NB4 (cell line): ENCODE data around the gene OCIAD1.
"Not testable (repeated sequence)": the region's sequence is repeated elsewhere in the genome, so short reads cannot be mapped to it uniquely, and the experiment has no call there.

ENCODE experiments used
- DNase-seq: peaks from one replicate; pipeline ENCODE4 v3.0.0; 2010; ENCODE audit warnings: low read depth
- H3K4me3 ChIP-seq: one replicate; pipeline ENCODE4 v1.5.1; 2011; ENCODE audit warnings: mild to moderate bottlenecking, low read depth, low read length, moderate library complexity
- CTCF ChIP-seq: IDR thresholded peaks from one replicate; pipeline ENCODE4 v1.5.1; 2012; ENCODE audit warnings: low read depth, low read length
- MAX ChIP-seq: IDR thresholded peaks from 2 replicates; pipeline ENCODE4 v1.6.1; 2011; ENCODE audit warnings: low read depth, low read length
- MYC ChIP-seq: IDR thresholded peaks from 2 replicates; pipeline ENCODE4 v1.6.1; 2011; ENCODE audit warnings: low read depth, low read length
- POLR2A ChIP-seq: IDR thresholded peaks from 2 replicates; pipeline ENCODE4 v1.6.1; 2011; ENCODE audit warnings: mild to moderate bottlenecking; ENCODE audit not compliant: insufficient read length; ENCODE audit errors: extremely low read depth

The OCIAD1 gene

GRCh38 chr4:48863728-48864127 lies 32.8 kb downstream of the OCIAD1 start:
- H3K4me3 ChIP-seq = no peak overlapping the region
- TF ChIP-seq CTCF (no peak), POLR2A (no peak), MAX (no peak), MYC (no peak)
- no peak for DNase-seq

DNA sequence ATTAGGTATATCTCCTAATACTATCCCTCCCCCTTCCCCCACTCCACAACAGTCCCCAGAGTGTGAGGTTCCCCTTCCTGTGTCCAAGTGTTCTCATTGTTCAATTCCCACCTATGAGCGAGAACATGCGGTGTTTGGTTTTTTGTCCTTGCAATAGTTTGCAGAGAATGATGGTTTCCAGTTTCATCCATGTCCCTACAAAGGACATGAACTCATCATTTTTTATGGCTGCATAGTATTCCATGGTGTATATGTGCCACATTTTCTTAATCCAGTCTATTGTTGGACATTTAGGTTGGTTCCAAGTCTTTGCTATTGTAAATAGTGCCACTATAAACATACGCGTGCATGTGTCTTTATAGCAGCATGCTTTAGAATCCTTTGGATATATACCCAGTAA lies 33.8 kb downstream of the OCIAD1 start:
- H3K4me3 ChIP-seq, DNase-seq: not testable (repeated sequence)

DNA sequence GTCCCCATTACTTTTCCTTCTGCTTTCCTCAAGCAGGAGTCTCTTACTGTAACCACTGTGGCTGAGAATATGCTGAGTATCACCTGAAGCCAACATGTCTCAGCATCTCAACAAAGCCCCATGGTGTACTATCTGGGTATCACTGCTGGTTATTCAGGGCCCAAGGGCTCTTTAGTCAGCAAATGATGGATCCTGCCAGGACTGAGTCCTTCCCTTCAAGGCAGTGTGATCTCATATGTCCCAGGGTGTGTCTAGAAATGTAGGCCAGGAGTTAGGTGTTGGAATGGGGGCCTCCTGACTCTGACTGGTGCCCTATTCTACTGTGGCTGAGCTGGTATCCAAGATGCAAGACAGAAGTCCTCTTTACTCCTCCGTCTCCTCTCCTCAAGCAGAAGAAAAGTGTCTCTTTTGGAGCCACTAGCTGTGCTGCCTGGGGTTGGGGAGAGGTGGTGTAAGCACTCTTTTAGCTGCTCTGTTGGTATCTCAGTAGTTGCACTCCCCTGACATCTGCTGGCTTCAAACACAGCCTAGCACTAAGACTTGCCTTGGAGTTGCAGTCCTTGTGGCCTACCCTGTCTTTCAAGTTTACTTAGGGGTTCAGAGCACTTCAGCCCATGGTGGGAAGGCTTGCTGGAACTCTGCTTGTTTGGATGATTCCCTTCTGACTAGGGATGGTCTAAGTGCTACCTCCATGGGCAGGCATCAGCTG lies 47.1 kb downstream of the OCIAD1 start:
- no peak for TF ChIP-seq CTCF
- TF ChIP-seq MYC = no peak
- TF ChIP-seq MAX = no peak
- TF ChIP-seq POLR2A = no peak
- no peak overlapping the region for H3K4me3 ChIP-seq
- DNase-seq = no peak

- no peak for DNase-seq
- H3K4me3 ChIP-seq = no peak overlapping the region
- TF ChIP-seq MAX = no peak
- TF ChIP-seq POLR2A = no peak
- no peak for TF ChIP-seq MYC
- TF ChIP-seq CTCF = no peak
Observed at GRCh38 chr4:48879561-48880442, 48.9 kb downstream of the OCIAD1 start.

DNA sequence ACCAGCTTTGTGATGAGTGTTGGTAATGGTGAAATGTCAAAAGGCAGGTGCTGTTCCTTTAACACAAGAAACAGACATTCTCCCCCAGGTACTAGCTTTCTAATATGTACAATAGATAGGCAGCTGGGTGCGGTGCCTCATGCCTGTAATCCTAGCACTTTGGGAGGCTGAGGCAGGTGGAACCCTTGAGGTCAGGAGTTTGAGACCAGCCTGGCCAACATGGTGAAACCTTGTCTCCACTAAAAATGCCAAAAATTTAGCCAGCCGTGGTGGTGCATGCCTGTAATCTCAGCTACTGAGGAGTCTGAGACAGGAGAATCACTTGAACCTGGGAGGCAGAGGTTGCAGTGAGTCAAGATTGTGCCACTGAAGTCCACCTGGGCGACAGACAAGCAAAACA lies 50.8 kb downstream of the OCIAD1 start:
- DNase-seq, H3K4me3 ChIP-seq: not testable (repeated sequence)

GRCh38 chr4:48889750-48890149 lies 58.9 kb downstream of the OCIAD1 start:
- not testable (repeated sequence) for DNase-seq, H3K4me3 ChIP-seq

GRCh38 chr4:48891028-48891619 lies 60.2 kb downstream of the OCIAD1 start:
- DNase-seq = no peak
- no peak for TF ChIP-seq POLR2A
- TF ChIP-seq MAX = no peak
- TF ChIP-seq CTCF = no peak
- TF ChIP-seq MYC = no peak

More at GRCh38 chr4:48891028-48891619, 60.2 kb downstream of the OCIAD1 start:
- H3K4me3 ChIP-seq = no peak overlapping the region
